Lower leg skin (tissue), 3 donors: ENCODE results near the gene MROH2A.

ENCODE experiments used
- CTCF ChIP-seq, 3 donors: fragments of 450-650 bp; IDR thresholded peaks; one replicate each; pipeline ENCODE4 v1.5.1; 2016; ENCODE audit warnings: antibody characterized with exemption in 3 of 3, mild to moderate bottlenecking in 3 of 3, moderate library complexity in 2 of 3
- POLR2A ChIP-seq, 2 donors: fragments of 450-650 bp; IDR thresholded peaks; one replicate each; pipeline ENCODE4 v1.6.1; 2016 to 2017; ENCODE audit warnings: antibody characterized with exemption in 2 of 2, mild to moderate bottlenecking in 1 of 2, moderate library complexity in 1 of 2

- TF ChIP-seq POLR2A (IDR thresholded peaks at IDR 0.05) = no peak
- TF ChIP-seq CTCF (IDR thresholded peaks at IDR 0.05) = no peak
These were observed 75.2 kb downstream of the MROH2A start for GRCh38 chr2:233853353-233853752.
